DMS114 treated with DMSO at 0.1 percent for 48 hours (cell line): ENCODE results near the gene ACSF2.
"Not testable (repeated sequence)": the region's sequence is repeated elsewhere in the genome, so short reads cannot be mapped to it uniquely, and the experiment has no call there.

ENCODE experiments used
- DNase-seq: peaks from one replicate; lab custom pipeline; 2025; ENCODE audit not compliant: unreplicated experiment; lab: John Stamatoyannopoulos, UW

ACSF2 gene

DNA sequence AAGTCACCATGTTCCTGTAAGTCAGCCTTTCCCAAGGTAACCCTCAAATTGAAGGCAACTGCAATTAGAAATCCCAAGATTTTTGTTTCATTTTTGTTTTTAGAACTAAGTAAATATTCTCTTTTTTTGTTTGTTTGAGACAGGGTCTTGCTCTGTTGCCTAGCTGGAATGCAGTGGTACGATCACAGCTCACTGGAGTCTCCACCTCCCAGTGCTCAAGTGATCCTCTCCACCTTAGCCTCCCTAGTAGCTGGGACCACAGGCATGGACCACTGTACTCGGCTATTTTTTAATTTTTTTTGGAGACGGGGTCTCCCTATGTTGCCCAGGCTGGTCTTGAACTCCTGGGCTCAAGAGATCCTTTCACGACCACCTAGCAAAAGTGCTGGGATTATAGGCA, 18.1 kb upstream of the ACSF2 start:
- DNase-seq, result no peak

DNA sequence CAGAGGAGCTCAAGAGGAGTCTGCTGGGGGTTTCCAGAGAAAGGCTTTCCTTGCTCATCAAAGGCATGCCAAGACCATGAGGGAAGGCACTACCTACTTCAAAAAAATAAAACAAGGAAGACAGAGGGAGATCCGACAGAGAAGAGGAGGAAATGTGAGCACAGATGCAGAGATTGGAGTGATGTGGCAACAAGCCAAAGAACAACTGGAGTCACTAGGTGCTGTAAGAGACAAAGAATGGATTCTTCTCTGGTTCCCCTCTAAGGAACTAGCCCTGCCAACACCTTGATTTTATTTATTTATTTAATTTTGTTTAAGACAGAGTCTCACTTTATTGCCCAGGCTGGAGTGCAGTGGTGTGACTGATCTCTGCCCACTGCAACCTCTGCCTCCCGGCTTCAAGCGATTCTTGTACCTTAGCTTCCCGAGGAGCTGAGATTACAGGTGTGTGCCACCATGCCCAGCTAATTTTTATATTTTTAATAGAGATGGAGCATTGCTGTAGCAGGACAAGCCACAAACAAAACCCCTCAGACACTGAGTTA, 13.8 kb upstream of the ACSF2 start:
- no peak for DNase-seq

DNA sequence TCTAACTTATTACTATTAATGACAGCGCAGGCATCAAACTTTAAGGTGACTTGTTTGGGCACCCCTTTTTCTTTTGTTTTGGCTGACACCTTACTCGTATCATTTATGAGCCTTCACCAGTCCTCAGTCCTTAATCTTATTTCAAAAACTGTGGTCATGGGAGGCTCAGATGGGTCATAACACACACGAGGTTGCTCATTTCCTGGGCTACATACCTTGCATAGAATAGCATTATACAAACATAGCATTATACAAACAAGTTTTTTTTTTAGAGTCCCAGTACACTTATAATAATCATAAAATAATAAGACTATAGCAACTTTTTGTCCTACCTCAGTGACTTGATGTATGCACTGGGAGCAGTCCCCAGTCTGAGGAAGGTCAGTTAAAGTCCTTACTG, 11.2 kb upstream of the ACSF2 start:
- no peak for DNase-seq

DNA sequence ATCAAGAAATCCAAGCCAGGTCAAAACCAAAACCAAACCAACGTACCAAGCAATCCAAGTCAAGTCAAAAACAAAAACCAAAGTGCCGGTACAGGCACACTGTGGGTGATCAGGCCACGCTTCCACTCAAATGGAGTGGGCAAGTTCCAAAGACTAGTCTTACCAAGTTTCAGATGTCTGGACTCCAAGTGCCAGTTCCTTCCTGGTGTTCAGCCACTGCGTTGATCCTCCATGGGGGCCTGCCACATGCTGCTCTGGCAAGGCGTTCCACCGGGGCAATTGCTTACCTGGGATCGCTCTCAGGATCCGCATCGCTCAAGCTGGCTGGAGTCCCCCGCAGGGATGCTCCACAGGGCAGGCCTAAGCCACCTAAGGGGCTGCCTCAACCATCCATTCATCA, 6.4 kb upstream of the ACSF2 start:
- DNase-seq, result not testable (repeated sequence)

DNA sequence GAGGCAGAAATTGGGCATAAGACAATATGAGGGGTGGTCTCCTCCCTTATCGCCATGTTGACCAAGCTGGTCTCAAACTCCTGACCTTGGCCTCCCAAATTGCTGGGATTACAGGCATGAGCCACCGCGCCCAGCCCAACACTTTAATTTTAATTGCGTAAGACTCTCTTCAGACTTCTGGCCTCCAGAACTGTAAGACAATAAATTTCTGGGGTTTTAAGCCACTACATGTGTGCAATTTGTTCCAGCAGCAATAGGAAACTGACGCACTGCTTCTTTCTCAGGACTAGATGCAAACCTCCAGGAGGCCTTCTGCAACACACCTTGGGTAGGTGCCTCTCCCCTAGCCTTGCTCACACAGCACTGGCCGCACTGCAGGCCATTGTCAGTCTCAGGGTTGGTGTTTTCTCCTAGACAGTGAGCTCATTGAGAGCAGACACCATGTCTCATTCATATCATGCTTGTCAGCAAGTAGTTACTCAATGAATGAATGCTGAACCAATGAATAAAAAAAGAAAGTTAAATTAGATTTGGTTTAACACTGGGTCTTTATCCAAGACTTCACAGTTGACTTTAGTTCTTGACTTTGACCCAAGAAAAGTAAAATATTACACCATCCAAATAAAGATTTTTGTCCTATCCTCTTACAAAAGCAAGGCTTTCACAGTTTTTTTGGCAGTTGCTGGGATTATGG, 5.5 kb upstream of the ACSF2 start:
- DNase-seq, result no peak

DNA sequence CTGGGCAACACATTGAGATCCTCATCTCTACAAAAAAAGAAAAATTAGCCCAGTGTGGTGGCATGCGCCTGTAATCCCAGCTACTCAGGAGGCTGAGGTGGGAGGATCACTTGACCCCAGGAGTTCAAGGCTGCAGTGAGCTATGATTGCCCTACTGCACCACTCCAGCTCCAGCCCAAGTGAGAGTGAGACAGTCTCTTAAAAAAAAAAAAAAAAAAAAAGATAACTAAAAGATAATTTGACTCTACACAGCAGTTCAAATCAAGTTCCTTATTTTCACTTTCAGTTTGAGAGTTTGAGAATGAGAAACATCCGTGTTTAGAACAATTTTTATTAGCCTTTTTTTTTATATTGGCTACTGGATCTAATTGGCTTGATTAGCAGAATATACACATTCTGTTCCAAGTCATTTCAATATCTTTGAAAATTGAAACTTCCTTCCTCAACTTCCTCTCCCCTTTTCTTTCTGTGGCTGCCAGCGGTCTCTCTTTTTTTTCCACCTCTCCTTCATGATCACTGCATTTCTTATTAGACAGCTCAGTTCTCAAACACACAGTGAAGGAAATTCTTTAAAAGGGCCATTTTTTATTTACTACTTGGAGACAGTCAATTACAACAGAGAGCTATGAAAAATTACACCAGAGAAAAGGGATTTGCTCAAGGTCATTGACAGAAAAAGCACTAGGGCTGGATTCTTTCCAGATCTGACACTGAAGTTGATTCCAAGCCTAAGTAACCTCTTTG, 4.5 kb upstream of the ACSF2 start:
- no peak for DNase-seq

DNA sequence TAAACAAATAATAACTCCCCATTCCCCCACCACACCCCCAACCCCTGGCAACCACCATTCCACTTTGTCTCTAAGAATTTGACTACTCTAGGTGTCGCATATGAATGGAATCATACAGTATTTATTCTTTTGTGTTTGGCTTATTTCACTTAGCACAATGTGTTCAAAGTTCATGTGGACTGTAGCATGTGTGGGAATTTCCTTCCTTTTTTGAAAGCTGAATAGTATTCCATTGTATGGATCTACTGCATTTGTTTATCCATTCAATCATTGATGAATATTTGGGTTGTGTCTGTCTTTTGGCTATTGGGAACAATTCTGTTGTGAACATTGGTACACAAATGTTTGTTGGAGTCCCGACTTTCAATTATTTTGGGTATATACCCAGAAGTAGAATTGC, 3.3 kb upstream of the ACSF2 start:
- no peak for DNase-seq

DNA sequence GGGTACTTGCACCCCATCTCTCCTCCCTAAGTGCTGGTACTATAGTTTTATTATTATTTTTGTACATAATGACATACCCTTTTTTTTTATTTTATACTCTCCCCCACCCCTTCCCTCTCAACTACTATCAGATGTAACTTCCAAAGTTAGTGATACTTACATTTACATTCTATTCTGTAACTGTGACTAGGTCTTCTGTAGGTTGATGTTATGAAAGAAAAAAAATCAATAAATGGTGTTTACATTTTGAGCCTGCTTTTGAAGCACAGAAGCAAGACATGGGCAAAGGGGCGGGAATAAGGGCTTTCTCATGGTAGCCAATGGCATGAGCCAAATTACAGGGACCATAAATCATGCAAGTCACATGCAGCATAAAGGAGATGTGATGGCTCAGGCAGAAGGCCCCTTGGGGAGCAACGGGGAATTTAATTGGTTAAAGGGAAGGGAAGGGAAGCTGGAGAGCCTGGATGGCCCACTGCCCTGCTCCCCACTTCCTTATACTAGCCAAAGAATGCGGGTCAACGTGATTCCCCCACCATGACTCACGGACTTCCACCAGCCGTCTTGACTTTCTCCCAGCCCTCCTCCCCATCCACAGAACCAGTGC, 2.4 kb upstream of the ACSF2 start:
- DNase-seq, result no peak

DNA sequence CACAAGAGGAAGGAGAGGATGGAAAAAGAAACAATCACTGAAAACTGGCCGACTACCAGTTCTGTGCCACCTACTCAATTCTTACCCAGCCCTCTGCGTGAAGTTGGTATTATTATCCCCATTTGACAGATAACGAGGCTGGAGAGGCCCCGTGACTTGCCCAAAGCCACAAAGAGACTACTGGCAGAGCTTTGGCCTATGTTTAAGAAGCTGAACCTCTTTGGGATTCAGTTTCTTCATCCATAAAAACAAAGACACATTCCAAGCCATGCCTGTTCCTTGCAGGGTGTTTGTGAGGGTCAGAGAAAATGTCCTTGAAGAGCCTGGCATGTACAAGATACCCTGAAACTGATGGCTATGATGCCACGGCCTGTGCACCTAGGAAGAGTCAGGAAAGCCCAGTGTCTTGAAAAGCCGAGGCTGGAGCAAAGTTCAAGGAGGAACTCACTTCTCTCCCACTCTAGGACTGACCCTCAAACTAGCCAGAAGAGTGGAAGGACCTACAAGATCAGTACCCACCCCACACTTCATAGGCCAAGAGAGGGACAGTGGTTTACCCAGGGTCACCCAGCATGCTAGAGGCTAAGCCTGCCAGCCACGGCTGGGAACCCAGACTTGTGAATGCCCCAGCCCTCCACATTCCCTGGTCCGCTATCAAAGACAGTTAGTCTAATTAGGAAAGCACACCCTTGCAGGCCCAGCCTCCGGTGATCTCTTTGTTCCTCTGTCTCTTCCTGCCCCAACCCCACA, 1.6 kb upstream of the ACSF2 start:
- no peak for DNase-seq

DNA sequence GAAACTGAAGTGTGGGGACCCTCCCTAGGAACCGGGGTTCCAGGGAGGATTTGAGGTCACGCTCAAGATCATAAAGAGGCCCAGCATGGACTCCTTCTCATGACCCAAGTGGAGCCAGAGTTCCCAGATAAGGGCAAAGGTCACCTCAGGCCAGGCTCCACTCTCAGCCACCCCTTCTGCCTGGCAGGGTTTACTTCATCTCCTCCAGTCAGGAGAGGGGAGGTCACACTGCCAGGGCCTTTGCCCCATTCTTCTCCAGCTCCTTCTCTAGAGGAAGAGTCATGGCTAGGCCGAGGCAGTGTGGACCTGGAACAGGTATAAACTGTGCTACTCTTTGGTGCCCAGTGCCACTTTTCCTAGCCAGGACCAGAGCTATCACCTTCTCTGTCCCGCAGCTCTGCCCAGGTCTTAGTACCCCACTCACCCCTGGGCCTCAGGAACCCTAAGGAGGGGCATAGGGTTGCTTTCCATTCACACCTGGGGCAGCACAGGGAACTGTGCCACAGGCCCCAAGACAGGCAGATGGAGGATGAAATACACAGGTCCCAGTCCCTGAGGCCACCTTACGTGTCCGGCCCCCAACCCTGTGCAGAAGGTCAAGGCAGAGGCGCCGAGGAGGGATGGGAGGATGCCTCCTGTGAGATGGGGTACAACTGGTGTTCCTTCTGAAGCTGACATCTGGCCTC, 879 bp upstream of the ACSF2 start:
- no peak for DNase-seq

DNA sequence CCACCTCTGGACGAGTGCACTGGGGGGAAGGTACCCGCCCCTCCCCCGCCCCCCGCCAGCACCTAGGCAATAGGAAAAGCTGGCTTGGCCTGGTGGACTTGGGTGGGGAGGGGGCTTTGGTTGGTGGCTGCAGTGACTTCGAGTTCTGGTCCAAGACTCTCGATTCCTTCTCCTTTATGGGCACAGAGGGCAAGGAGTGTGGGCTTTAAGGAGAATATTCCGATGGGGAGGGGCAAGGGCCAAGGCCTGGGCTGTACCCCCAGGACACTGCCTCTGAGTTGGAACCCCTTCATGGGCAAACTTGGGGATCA, 409 bp downstream of the ACSF2 start:
- no peak for DNase-seq

DNA sequence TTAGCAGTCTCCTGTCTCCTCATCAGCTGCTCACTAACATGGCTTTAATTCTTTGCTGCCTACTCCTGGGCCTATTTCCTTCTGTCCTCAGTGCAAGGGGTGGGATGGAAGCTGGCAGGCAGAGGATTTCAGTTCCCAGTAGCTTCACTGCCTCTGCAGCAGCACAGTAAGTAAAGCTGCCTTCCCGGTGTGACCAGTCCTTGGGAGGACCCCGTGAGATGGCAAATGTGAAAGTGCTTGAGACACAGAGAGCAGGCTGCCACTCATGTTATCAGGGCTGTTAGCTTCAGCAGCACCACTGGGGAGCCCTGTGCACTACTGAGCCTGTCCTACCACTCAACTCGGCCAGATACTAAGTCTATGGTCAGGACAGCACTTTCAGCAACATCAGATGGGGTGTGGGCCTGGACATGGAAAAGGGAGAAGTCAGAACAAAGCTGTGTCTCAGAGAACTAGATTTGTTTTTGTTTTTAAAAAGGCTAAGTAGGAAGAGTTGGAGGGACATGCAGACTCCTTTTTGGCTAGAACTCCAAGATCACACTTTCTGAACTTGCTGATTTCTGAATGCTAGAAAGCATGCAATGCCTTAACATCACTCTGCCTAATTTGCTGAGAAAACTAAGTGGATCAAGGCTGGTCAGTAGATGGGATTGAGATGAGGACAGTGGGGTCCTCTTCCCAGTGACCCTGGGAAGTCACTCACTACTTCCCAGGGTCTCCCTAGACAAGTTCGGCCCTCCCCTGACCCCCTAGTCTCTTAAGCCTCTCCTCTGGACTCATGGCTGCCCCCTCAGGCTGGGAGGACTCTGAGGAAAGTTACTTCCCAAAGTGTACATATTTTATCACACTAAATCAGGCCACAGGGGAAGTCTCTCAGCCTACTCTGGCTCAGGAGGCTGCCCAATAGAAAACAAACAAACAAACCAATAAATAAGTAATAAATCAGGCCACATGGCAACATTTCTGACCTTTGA, 1.1 kb downstream of the ACSF2 start:
- peak; percentile 33 for DNase-seq

DNA sequence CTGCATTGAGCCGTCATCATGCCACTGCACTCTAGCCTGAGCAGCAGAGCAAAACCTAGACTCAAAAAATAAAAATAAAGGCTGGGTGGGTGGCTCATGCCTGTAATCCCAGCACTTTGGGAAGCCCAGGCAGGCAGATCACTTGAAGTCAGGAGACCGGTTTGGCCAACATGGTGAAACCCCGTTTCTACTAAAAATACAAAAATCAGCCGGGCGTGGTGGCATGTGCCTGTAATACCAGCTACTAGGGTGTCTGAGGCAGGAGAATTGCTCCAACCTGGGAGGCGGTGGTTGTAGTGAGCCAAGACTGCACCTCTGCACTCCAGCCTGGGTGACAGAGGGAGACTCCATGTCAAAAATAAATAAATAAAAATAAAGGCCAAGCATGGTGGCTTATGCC, 2.1 kb downstream of the ACSF2 start:
- DNase-seq, result not testable (repeated sequence)

DNA sequence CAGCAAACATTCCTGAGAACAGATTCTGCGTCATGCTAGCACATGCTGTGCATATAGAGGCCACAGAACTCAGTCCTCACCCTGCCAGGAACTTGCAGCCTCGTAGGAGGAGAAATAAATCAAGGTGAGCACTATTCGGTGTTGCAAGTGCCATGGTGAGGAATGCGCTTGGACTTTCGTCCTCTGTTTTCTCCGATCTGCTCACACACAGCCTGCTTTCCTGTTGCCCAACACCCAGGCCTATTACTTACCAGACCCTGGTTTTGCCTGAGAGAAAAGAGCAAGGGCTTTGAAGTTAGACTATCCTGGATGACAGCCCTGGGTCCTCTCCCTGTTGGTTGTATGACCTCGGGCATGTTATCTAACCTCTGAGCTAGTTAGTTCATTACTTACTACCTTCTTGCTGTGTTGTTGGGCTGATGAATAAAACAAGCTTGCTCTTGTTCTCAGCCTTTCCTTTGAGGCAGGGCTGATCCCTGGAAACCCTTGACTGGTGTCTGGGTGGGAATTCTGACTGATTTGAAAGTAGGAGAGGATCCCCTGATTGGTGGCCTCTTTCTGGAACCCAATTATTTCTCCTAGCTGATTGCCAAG, 2.9 kb downstream of the ACSF2 start:
- DNase-seq, result no peak

DNA sequence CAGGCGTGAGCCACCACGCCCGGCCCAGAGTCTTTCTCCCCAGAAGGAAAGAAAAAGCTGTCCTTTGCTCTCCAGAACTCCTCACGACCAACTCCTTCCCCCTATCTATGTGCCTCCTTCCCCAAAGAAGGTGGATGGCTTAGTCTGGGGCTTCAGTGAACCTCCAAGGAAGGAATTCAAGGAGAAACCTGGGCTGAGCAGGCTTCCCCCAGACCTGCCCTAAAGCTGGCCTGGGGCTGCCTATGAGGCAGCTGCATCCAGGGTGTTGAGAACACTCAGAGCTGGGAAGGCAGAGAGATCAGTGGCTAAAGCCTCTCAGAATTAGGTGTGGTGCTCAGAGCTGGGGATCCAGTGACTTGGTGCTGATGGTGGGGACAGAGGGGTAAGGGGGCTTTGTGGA, 3.8 kb downstream of the ACSF2 start:
- no peak for DNase-seq

DNA sequence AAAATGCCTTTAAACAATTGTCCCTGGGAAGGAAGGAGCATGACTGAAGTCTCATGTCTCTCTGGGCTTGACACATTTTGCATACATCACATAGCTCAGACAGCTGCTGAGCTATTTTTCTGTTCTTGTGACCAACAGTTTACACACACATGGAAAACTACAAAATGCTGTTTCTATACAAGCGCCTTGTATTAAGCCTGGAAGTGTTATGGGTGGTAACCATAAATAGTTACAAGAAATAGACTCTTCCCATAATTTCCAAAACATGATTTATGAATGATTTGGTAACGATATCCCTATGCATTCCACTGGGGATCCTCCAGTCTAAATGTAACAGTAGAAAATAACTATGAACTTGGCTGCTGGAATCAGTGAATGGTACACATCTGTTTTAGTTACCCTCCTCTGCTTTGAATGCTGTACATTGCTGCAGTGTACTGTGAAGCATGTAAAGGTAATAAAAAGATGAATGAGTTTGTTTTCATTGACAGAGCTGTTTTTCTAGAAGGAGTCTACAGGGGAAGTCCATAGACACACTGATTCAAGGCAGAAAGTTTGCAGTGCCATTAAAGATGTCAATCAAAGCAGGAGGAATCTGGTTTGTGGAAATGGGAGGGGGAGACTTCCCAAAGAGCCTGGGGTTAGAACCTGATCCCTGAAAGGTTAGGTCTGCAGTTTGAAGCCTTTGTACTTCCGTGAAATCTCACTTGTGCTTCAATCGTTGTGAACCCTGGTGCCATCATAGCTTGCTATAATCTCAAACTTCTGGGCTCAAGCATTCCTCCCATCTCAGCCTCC, 5.0 kb downstream of the ACSF2 start:
- no peak for DNase-seq

DNA sequence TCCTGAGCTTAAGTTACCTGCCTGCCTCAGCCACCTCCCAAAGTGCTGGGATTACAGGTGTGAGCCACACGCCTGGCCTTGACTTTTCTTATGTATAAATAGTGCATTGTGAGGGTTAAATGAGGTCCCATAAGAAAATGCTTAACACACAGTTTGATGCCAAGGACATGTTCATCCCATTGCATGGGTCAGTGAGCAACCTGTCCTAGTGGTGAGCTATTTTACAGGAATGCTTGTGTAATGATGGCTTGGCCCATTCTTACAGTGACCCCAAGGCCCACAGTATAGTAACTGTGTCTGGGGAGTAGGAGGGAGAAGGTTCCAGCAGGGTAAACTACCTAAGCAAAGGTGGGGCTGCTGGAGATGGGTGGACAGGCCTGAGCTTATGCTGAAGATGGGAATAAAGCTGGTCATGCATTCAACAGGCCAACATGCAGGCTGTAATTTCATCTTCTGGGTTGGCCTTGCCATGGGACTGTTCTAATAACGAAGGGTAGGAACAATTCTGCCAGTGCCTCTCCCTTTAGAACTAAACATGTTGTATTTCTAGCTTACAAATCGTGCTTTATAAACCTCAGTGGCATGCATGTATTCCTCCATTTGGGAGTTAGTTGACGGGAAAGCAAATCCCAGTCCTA, 6.2 kb downstream of the ACSF2 start:
- DNase-seq, result no peak

DNA sequence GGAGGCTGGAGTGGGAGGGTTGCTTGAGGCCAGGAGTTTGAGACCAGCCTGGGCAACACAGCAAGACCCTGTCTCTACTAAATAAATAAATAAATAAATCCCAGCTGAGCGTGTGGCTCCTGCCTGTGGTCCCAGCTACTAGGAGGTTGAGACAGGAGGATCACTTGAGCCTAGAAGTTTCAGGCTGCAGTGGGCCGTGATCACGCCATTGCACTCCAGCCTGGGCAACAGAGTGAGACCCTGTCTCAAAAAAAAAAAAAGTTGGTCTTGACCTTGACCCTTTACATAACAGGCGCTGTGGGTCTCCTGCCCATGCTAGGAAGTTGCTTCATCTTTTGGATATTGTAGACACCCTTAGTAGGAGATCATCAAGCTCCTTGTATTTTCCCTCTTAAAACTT, 11.4 kb downstream of the ACSF2 start:
- DNase-seq, result no peak
